ENCODE data around the gene CLASP1. TPM values are rescaled to one million over a fixed set of nuclear protein-coding genes. Genes with fewer than 3 reads are reported as not detected.

Gene CLASP1
- total and polyA plus RNA-seq, 2 donors (not counting 3 experiments of a cell fraction or from before 2014, with no cell fraction given): 10.0 to 57.9 TPM

DNA sequence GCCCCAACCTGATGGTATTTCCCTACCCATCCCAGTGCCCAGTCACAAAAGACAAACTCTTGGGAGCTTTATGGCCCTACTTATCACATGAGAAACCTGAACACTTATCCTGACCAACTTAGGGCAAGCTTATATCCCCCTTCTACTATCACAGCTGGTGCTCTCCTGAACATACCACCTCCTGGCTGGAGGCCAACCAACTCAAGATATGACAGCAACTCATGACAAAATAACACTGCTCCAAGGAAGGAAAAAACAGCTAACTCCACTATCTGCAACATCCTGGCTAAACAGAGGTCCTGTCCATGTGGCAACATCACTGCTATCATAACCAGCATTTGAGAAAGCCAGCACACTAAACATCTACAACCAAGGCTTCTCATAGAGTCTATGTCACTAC lies 20.9 kb upstream of the CLASP1 start:
- no peak overlapping the region for H3K4me3 ChIP-seq (replicated peaks in 1 of 3; ENCODE audit: insufficient read depth in 1 of 3, low read depth in 1 of 3, low read length in 3 of 3)
- no peaks in the 10 kb centered on the region for H3K4me1 ChIP-seq (ENCODE audit: control insufficient read depth, extremely low read depth, insufficient read depth, low read length)
- no peaks in the 10 kb centered on the region for H3K27me3 ChIP-seq (ENCODE audit: control insufficient read depth in 2 of 2, insufficient read depth in 2 of 2, low read length in 2 of 2)
- POLR2A ChIA-PET: interaction anchor here (0.6 kb wide), 1 partner anchor 120 kb away, joined by 4 read pairs; no protein-coding TSS in a partner anchor
- no peak overlapping the region for H3K4me2 ChIP-seq (ENCODE audit: insufficient read depth, low read length)
- no peaks in the 10 kb centered on the region for H3K9me3 ChIP-seq (replicated peaks; ENCODE audit: control insufficient read depth, insufficient read depth, low read length)
- BruUV-seq (replicated peaks): no TSS peak
- no peak overlapping the region for H3K27ac ChIP-seq (ENCODE audit: insufficient read depth, low read depth, low read length)
- CTCF ChIA-PET: interaction anchor here (1.6 to 1.7 kb wide), 2 partner anchors 11 to 19 kb away, joined by 3 to 4 read pairs; no protein-coding TSS in a partner anchor
- no peak for DNase-seq (ENCODE audit: low read depth, low spot score)
- intact Hi-C loops (cut with micrococcal nuclease): no loop called here
- no peaks in the 10 kb centered on the region for H3K79me2 ChIP-seq (ENCODE audit: control insufficient read depth, insufficient read depth, low read length)
- H2AFZ ChIP-seq (ENCODE audit: low read depth, low read length): no peak overlapping the region
- FAIRE-seq: no peak
- H3K36me3 ChIP-seq (ENCODE audit: control insufficient read depth in 2 of 2, extremely low read depth in 1 of 2, insufficient read depth in 2 of 2, low read length in 2 of 2): no peaks in the 10 kb centered on the region
- H4K20me1 ChIP-seq (replicated peaks; ENCODE audit: control insufficient read depth, extremely low read depth, insufficient read depth, low read length): no peaks in the 10 kb centered on the region
- TF ChIP-seq EZH2 (IDR thresholded peaks at IDR 0.05; ENCODE audit: borderline replicate concordance, low read depth, low read length, severe bottlenecking): no peak
- TF ChIP-seq MYC (IDR thresholded peaks at IDR 0.05; ENCODE audit: low read depth, low read length): no peak
- TF ChIP-seq JUN (IDR thresholded peaks at IDR 0.05; ENCODE audit: borderline replicate concordance, insufficient read depth, insufficient read length, low read depth): no peak
- TF ChIP-seq, protein P1, sequence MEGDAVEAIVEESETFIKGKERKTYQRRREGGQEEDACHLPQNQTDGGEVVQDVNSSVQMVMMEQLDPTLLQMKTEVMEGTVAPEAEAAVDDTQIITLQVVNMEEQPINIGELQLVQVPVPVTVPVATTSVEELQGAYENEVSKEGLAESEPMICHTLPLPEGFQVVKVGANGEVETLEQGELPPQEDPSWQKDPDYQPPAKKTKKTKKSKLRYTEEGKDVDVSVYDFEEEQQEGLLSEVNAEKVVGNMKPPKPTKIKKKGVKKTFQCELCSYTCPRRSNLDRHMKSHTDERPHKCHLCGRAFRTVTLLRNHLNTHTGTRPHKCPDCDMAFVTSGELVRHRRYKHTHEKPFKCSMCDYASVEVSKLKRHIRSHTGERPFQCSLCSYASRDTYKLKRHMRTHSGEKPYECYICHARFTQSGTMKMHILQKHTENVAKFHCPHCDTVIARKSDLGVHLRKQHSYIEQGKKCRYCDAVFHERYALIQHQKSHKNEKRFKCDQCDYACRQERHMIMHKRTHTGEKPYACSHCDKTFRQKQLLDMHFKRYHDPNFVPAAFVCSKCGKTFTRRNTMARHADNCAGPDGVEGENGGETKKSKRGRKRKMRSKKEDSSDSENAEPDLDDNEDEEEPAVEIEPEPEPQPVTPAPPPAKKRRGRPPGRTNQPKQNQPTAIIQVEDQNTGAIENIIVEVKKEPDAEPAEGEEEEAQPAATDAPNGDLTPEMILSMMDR (IDR thresholded peaks at IDR 0.05; ENCODE audit: extremely low read depth in 1 of 2, insufficient read depth in 1 of 2, low read depth in 1 of 2, low read length in 2 of 2): no peak
- TF ChIP-seq POLR2AphosphoS5 (IDR thresholded peaks at IDR 0.05; ENCODE audit: insufficient read depth, low read depth, low read length): no peak
- TF ChIP-seq POLR2A (IDR thresholded peaks at IDR 0.05; ENCODE audit: low read depth, low read length): no peak
- no peak for TF ChIP-seq GATA2 (IDR thresholded peaks at IDR 0.05; ENCODE audit: insufficient read depth, insufficient read length, low read depth, low read length)
- no peak for TF ChIP-seq FOS (IDR thresholded peaks at IDR 0.05; ENCODE audit: borderline replicate concordance, insufficient read depth, low read length)
- TF ChIP-seq, protein P2, sequence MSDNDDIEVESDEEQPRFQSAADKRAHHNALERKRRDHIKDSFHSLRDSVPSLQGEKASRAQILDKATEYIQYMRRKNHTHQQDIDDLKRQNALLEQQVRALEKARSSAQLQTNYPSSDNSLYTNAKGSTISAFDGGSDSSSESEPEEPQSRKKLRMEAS (IDR thresholded peaks at IDR 0.05; ENCODE audit: insufficient read depth, insufficient read length): no peak
- dilution Hi-C loops (cut with MboI; ENCODE audit: extremely low pct_ligation_motif_present, low sequenced_read_pairs): no loop called here
- H3K9ac ChIP-seq (replicated peaks; ENCODE audit: extremely low read depth, insufficient read depth, low read length): no peak overlapping the region
- no peaks in the 10 kb centered on the region for H3K9me1 ChIP-seq (replicated peaks; ENCODE audit: control insufficient read depth, extremely low read depth, insufficient read depth, low read length)

Measured in endothelial cell of umbilical vein (primary cell).